ENCODE measurements around the gene MOCOS.

The MOCOS gene

DNA sequence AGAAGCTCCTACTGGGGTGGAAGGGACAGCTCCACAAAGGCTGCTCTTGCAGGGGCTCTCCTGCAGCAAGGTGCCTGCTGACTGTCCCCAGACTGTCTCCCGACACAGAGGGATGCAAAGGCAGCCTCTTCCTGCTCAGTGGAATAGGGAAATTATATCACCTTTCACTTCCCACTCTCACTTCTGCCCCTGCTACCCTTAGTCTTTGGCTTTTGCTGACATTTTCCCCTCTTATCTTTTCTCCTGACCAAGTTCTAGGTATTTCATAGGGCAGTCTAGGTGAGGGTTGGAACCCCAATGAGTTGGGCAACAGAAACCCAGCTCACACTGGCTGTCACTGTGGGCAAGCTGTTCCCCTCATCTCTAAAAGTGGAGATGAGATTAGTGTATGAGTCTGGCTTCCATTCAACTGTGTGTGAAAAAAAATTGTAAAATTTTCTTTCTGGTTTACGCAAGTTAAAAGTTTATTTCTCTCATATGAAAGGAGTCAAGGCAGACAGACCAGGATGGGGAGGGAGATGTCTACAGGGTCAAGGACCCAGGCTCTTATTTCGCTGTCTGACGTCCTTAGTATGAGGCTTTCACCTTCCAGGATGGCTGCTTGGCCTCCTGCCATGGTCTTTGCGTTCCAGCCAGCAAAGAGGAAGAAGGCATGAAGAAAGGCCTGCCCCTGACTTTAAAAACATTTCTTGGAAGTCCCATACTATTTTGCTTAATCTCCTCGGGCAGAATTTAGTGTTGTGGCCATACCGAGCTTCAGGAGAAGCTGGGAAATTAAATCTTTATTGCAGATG lies 7.5 kb upstream of the MOCOS start:
- DNase-seq (ENCODE audit: low read depth in 3 of 3): no peak

DNA sequence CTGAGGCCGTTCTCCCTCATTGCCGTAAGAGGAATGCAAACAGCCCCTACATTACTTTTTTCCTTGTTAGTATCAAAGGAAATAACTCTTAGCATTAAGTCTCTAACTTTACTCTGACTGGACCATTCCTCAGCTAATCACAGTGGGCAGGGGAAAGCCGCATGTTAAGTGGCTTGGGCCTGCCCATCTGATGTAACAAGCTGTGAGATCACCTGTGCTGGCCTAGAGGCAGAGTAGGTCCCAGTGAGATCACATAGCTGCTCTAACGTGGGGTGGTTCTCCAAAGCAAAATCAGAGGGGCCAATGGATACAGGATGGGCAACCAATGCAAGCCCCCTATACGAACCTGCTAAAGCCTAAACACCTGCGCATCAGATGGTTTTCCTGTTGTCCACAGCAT lies 5.9 kb upstream of the MOCOS start:
- no peak for DNase-seq (ENCODE audit: low read depth in 3 of 3)

DNA sequence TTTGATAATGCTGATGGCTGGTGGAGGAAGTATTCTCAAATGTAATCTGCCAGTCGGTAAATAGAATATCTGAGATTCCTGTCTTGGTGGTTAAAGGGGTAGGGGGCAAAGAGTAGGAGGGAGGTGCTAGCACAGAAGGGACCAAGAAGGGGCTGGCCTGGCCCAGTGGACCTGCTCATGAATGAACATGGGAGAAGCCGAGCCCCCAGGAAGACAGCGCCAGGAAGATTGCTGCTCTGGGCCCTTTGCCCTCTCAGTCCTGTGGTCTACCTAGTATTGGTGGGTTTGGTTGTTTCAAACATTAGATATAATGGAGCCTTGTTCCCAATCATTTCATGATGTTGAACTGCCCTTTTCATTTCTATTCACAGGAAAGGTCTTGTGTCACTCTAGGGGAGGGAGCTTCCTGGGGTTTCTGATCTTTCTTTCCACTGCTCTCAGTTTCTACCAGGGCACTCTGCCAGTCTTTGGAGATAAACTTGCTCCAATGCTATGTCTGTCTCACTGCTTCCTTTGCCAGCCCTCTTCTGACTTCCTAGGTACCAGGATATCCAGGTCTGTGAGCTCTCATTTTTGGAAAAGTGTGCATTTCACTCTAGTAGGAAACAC lies 5.3 kb upstream of the MOCOS start:
- no peak for DNase-seq (ENCODE audit: low read depth in 3 of 3)

DNA sequence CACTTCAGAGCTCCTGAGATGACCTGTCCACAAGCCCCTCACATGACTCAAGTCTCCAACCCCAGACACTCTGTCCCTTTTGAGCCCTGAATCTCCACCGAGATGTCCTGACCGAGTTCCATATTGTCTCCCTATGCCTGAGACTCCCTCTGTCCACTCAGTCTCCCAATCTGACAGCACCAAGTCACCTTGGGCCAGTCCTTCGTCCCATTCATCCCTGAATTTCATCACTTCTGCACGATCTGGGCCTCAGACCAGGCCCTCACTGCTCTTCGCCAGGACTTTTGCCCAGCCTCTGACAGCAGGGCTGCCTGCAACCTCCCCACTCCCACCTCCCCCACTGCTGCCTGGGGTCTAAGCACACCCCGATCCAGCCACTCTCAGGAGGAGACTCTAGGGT lies 4.3 kb upstream of the MOCOS start:
- no peak for DNase-seq (ENCODE audit: low read depth in 3 of 3)

DNA sequence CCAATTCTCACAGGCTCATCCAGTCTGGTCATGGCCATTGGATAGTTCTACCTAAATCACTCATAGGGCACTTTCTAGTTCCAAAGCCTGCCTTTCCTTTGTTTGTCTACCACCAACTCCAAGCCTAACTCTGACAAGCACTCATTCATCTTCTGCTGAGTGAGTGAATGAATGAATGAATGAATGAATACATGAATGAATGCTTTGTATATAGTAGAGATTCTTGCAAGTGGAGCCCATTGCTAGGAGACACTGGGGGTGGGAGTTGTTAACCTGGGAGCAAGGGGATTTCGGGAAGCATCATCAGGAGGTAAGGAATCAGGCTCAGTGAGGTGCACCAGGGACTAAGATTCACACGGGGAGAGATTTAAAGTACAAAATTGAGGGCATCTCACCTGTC lies 3.3 kb upstream of the MOCOS start:
- DNase-seq (ENCODE audit: low read depth in 3 of 3): no peak

DNA sequence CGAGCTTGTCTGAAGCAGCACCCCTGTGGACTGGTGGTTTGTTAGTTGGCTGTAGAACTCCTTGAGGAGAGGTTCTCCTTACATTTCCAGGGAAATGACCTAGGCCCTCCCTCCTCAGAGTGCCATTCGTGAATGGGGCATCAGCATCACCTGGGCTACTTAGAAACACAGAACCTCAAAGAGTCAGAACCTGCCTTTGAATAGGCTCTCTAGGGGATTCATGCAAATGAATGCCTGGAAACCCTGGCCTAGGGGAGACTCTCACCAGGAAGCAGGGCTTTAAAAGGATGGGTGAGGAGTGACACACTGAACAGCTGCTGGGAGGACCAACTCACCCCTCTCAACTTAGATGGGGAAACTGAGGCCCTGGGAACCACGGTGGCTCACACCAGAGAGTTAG lies 2.1 kb upstream of the MOCOS start:
- no peak for DNase-seq (ENCODE audit: low read depth in 3 of 3)

DNA sequence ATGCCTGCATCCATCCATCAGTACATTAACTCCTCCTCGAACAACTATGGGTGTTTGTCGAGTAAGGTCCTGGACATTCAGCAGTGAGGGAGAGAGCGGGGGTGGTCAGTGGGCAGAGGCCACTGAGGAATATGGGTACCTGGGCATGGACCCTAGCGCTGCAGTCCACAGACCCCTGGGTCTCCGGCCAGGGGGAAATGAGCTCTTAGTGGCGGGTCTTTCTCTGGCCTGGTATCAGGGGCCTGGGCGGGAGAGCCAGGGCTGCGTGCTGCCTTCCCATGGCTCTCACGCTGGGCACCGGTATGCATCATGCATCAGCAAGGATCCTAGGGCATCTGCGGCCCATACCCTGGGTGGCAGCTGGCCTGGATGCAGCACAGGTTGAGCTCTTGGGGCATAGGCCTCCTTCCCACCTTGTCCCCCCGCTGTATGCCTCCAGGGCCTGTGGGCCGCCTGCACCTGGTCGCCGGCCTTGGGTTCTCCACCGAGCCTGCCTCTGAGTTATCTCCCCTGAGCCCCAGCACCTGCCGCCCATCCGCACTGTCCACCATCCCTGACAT lies 1.3 kb upstream of the MOCOS start:
- DNase-seq (ENCODE audit: low read depth in 3 of 3): no peak

DNA sequence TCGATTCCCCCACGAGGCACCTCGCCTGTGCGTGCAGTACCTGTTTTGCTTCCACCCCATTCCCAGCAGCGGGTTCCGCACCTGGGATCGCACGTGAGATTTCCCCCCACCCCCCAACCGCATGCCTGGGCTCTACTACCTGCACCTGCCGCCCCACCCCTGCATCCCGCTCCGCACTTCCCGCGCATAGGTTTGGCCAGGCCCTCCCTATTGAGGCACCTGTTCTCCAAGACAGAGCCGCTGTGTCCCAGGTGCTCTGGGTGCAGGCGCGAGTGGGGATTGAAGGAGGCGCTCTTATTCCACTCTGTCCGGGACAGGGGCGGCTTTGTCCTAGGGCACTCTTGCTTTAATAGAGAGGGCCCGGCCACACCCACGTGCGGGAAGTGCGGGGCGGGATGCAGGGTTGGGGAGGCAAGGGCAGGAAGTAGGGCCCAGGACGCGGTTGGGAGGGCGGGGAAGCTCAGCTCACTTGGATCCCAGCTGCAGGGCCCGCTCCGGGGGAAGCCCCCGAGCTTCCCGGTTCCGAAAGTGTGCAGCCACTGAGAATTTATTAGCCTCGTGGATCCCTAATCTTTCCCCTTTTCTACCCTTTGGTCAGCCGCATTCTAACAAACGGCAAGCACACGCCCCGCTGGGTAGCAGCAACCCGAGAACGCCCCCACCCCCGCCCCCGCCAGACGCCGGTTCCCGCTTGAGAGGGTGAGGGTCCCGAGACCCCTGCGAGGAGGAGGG lies 670 bp upstream of the MOCOS start:
- DNase-seq (ENCODE audit: low read depth in 3 of 3): peak in 1 of 3 experiments; percentile 18

DNA sequence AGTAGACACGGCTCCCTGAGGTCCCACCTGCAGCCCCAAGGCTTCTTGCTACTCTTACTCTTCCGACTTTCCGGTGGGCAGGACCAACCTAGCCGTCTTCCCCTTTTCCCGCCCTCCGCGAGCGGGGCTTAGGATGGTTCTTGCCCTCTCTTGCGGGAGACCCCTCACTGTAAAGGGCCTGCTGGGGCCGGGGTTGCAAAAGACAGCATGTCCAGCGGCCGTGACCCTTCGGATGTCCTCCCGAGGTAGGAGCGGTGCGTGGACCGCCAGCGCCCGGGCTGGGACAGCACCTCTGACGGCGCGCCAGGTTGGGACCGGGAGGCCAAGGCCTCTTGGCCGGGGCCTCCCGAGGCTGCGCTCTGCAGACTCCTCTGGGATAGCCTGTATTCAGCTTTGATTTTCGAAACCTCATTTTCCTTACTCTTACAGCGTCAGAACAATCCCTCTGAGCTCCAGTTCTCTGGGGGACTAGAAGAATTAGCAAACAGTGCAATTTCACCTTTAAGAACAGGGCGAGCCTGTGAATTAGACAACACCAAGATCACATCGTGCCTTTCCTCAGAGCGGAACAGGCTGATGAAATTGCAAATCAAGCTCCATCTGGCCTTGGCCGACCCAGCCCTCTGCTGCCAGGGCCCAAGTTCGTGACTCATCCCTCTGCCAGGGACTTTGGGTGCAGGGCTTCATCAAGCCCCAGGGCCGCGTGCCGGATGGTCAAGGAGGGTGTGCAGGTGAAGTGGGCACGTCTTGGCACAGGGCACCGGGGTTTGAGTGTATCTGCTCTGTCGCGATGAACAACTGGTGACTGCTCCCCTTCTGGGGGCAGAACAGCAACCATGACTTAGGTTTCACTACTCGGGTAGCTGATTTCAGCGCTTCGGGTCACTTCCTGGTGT lies 777 bp downstream of the MOCOS start:
- no peak for DNase-seq (ENCODE audit: low read depth in 3 of 3)

DNA sequence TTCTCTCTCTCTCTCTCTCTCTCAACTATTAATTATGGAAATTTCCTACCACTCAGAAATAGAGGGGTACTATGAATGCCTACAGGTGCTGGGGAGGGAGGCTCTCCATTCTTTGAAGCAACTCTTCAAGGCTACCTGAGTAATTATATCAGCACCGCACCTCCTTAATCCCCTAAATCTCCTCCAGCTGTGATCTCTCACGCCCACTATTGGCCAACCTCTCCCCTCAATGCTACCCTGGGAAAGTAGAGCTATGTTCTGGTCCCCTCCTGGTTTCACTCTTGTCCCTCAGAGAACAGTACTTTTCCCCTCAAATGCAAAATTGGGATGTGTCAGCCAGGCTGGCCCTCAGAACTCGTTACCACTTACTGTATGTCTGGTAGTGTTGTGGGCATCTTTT lies 1.6 kb downstream of the MOCOS start:
- DNase-seq (ENCODE audit: low read depth in 3 of 3): no peak

DNA sequence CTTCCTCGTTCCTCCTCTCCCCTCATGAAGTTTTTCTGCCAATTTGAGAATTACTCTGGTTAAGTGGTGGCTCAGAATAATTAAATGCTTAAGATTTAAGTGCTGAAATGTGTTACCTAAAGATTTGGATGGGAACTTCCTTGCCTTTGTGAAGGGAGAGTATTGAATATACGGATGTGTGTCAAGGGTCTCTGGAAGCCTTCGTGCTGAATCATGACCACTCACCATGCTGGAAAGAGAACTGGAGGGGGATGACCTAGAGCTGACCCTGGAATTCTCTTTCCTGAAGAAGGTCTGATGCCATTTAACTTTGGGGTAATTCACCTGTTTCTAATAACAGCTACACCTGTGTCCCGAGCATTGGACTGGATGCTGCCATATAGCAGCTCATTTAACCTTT lies 2.2 kb downstream of the MOCOS start:
- no peak for DNase-seq (ENCODE audit: low read depth in 3 of 3)

DNA sequence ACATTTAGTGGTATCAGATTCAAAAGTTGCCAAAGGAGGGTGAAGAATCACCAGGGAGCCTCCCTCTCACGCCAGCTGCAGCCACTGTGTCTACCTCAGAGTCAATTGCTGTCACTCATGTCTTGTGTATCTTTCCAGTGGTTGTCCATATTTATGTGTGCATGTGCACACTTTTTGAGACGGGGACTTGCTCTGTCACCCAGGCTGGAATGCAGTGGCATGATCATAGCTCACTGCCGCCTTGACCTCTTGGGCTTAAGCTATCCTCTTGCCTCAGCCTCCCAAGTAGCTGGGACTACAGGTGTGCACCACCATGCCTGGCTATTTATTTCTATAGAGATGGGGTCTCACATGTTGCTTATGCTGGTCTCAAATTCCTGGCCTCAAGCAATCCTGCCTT lies 4.0 kb downstream of the MOCOS start:
- DNase-seq (ENCODE audit: low read depth in 3 of 3): no peak

DNA sequence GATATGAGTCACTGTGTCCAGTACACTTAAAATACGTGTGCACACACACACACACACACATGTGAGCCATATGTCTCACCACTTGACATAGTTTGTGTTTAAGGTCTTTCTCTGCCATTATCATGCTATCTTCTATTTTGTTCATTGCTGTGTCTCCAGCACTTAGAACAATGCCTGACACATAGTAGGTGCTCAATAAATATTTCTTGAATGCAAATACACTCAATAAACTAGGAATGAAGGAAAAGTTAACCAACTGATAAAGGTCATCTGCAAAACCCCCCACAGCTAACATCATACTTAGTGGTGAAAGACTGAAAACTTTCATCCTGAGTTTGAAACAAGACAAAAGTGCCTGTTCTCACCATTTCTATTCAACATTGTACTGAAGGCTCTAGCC lies 4.4 kb downstream of the MOCOS start:
- no peak for DNase-seq (ENCODE audit: low read depth in 3 of 3)

DNA sequence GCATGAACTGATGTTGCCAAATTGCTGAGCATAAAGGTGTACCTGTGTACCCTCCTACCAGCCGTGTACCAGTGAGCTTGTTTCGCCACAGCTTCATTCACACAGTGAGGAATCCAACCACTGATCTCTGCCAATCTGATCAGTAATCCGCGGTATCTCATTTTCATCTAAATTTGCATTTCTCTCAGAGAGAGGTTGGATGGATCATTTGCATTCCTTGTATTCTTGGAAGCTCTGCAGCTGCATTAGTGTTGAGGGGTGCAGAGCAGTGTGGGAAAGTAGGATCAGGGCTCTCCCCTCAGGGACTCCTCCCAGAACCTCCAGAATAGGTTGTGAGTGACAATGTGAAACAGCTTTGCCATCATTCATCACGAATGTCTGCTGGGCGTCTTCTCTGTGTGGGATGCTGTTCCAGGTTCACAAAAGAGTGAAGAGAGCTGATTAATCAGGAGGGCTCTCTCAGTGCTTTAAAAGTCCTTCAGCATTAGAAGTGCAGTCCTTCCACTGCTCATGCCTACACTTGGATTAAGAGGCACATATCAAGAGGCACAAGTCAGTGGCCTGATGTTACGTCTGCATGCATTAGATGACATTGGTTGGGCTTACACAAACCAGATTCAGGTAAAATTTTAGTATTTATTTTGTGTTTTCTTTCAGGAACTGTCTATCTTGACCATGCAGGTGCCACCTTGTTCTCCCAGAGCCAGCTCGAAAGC lies 7.5 kb downstream of the MOCOS start:
- no peak for DNase-seq (ENCODE audit: low read depth in 3 of 3)

DNA sequence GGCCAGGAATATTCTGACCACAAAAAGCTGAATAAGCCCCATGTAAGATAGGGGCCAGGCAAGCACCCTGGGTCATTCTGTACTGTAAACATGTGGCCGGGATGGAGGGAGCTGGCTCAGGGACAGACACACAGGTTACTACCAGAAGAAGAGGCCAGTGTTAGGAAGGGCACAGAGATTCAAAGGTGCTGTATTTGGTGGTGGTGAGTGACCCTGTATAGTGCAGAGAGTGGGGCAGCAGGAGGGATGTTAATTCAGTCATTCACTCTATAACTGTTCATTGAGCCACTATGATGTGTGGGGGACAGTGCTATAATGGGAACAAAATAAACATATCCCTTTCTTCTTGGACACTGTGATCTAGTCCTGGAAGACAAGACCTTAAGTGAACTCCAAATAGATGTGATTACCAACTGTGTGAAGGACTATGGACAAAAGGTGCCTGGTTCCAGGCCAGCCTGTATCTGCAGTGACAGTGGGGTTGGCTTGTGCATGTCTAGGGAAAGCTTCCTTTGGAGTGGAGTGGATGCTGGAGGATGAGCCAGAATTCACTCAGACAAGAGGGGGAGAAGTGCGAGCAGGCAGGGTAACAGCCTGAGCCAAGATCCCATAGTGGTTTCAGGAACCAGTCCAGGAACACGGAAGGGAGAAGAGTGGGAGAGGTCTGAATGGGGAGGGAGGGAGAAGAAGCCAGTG lies 8.3 kb downstream of the MOCOS start:
- DNase-seq (ENCODE audit: low read depth in 3 of 3): no peak

DNA sequence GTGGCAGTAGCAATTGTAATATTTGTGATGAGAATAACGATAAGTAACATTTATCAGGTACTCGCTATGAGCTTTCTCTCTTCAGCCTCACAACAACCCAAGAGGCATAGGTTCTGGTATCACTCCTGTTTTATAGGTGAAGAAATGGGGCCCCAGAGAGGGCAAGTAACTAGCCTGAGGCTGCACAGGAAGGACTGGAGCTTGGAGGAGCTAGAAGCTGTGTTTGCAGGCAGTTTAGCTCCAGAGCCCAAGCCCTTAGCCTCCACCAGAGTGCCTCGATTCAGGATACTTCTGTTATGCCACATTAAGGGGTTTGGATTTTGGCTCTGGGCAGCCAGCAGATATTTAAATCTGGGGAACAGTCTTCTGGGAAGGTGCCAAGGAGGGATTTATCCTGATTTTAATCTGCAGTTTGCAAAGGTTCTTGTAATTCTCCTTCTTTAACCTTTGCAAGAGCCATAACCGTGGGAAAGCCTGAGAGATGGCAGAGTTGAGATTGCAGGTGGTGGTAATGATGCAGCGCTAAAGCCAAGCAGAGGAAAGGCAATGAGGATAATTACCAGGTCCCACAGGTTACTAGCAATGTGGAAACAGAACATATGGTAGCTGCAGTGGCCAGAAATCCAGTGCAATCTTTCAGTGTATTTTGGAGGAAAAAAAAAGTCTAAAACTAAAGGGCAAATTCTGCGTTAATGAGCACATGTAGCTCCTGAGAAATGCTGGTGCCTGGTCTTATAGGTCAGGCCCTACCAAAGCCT lies 9.1 kb downstream of the MOCOS start:
- DNase-seq (ENCODE audit: low read depth in 3 of 3): no peak

DNA sequence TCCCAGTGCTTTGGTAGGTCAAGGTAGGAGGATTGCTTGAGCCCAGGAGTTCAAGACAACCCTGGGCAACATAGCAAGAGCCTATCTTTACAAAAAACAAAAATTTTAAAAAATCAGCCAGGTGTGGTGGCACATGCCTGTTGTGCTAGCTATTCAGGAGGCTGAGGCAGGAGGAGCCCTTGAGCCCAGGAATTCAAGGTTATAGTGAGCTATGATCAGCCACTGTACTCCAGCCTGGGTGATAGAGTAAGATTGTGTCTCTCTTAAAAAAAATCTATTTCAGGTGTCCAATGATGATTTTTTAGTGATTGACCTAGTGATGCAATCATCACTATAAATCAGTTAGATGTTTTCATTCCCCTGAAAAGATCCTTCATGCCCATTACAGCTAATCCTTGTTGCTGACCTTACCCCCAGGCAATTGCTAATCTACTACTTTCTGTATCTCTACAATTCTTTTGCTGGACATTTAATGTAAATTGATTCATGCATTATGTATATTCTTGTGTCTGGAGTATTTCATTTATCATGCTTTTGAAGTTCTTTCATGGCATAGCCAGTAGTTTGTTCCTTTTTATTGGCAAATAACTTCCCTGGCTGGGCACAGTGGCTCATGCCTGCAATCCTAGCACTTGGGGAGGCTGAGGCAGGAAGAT lies 10.3 kb downstream of the MOCOS start:
- DNase-seq (ENCODE audit: low read depth in 3 of 3): no peak

DNA sequence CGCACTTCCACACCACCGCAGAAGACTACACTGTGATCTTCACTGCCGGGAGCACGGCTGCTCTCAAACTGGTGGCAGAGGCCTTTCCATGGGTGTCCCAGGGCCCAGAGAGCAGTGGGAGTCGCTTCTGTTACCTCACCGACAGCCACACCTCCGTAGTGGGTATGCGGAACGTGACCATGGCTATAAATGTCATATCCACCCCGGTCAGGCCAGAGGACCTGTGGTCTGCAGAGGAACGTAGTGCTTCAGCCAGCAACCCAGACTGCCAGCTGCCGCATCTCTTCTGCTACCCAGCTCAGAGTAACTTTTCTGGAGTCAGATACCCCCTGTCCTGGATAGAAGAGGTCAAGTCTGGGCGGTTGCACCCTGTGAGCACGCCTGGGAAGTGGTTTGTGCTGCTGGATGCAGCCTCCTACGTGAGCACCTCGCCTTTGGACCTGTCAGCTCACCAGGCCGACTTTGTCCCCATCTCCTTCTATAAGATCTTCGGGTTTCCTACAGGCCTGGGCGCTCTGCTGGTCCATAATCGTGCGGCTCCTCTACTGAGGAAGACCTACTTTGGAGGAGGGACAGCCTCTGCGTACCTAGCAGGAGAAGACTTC lies 12.5 kb downstream of the MOCOS start:
- no peak for DNase-seq (ENCODE audit: low read depth in 3 of 3)

DNA sequence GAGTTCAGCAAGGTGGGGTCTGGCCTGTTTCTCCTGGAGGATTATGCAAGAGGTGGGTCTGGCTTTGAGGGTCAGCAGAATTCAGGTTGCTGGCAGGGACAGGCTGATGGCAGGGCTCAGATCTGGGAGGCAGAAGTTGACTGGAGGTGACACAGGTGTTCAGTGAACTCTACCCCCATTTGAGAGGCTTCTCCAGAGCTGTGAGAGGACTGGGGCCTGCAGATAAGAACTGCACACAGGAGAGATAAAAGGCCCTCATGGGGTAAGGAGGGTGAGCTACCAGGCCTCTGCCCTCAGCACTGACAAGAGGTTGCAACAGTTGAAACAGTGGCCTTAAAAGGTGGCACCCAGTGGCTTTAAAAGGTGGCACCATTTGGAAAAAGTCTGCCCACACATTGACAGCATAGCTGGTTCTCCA lies 13.1 kb downstream of the MOCOS start:
- no peak for DNase-seq (ENCODE audit: low read depth in 3 of 3)

Data from stimulated activated CD4-positive, alpha-beta T cell treated with anti-CD3 and anti-CD28 coated beads, TNF-alpha, amount 100 ng/mL, for 24 hours (primary cell).